GM21390 (cell line): ENCODE measurements around the gene CEND1.

ENCODE experiments used
- ATAC-seq: cut with Tn5 transposase; IDR thresholded peaks from one replicate; pipeline ENCODE4 v1.9.1; 2021; ENCODE audit not compliant: unreplicated experiment

The CEND1 gene

DNA sequence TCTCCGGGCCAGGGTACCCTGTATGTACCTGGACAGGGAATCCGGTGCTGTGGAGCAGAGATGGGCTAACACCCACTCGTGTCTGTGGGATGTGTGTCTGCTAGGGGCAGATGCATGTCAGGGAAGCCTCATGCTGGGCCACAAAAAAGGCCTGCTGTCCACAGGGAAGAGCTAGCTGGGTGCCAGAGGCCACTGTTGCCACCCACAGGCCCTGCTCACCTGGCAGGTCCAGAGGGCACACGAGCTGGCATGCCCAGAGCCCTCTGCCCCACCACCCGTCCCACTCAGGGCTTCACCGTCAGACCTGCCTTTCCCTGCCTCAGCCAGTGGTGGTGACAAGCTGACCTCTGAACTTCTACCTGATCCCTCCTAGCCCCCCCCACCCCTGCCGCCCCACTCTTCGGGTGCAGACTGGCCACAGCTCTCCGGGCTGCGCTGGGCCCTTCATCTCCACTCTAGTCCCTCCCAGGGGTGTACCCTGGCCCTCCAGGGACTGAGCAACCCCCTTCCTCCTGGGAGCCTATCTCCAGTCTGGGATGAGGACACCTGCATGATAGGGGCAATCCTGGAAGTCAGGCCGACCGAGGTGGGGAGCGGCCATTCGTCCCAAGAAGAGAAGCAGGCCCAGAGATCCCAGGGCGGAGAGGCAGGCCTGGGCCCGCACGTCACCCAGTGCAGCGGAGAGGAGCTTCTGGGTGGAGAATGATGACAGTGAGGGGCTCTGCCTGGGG, 6.8 kb upstream of the CEND1 start:
- ATAC-seq, result no peak

DNA sequence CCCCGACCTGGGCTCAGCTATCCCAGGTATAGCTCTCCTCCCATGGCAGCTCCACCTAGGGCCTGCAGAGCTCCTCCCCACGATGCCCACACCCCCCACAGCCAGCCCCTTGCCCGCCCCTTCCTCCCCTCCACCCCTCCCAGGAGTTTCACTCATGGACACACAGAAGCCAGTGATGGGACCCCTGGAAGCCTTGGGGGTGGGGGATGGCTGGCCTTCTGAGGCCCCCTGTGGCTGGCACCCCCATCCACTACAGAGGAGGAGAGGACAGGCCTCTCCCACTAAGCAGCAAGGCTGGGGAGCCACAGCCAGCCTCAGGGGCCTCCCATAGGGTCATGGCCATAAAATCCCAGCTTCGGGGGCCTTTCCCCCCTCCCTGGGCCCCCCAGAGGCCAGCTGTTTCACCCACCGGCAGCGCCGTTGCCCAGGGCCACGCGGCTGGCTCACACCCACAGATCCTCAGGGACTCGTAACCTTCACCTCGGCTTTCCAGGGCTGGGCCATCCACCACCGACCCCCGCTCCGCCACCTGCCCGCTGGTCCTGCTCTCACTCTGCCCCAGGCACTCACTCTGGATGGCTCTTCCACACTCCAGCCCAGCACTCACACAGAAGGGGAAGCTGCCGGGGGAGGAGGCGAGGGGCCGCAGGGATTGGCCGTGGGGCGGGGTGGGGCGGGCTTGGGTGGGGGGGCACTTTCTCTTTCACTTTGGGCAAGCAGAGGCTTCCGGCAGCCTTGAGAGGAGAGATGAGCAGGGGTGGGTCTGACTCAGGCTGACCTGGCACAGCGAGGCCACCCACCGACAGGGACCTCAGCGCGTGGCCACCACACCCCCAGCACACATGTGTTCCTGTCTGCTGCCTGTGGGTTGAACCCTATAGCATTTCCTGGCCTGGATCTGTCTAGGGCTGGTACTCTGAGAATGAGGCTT, 6.0 kb upstream of the CEND1 start:
- no peak for ATAC-seq

DNA sequence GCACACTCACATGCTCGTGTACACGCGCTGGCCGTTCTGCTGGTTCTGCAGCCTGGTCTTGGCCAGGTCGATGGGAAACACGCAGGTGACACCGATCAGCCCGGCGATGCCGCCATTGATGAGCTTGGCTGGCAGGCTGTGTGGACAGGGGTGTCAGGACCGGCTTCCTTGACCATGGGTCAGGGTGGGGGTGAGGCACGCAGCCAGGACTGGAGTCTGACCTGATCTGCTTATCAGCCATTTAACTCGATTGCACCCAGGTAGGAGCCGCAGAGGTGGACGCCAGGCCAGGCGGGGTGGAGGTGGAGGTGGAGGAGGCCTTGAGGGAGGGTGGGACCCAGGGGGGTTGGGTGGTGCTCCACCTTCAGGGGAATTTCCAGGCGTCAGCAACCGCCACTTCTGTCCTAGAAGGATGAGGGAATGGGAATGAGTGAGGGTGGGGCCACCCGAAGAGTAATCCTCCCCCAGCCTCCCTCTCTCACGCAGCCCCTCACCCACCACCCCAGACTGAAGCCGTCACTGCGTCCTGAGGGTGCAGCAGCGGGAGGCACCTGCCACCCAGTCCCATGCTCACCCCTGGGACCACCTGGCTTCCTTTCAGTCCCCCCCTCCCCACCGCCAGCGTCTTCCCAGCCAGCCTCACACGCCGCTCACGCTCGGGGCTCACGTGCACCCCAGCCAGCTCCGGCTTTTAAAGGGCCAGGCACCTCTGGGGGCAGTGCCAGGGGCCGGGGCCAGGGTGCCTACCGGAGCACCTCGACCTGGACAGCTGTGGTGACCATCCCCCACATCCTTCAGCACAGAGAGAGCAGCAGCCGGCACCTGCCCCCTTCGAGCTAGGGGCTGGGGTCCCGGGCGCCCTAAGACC, 5.1 kb upstream of the CEND1 start:
- no peak for ATAC-seq

DNA sequence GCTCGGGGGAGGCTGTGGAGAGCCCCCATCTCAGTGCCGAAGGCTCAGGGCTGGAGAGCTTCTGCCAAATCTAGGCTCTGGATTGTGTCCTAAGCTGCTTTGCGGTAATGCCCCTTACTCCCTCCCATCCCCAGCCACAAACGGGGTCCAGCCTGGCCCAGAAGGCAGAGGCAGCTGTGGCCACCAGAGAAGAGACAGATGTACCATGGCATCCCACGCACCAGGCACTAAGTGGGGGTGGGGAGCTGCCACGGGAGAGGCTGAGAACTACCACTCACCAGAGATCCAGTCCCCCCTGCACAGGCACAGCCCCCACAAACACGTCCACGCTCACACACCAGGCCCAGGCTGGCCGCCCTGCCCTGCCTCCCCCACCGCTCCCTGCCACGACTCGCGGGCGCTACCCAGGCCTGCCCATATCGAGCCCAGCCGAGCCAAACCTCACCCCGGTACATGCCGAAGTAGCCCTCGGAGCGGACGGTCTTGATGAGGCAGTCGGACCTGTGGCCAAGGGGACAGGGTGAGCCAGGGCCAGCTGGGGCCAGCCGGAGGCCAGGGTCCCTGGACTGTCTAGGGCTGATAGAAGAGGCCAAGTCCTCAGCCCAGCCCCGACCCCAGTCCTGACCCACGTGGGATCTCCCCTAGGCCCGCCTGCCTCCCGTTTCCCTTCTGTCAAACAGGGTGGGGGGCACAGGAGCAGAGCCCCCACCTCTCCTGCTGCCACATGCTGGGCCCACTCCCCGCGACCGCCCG, 4.3 kb upstream of the CEND1 start:
- ATAC-seq, result no peak

DNA sequence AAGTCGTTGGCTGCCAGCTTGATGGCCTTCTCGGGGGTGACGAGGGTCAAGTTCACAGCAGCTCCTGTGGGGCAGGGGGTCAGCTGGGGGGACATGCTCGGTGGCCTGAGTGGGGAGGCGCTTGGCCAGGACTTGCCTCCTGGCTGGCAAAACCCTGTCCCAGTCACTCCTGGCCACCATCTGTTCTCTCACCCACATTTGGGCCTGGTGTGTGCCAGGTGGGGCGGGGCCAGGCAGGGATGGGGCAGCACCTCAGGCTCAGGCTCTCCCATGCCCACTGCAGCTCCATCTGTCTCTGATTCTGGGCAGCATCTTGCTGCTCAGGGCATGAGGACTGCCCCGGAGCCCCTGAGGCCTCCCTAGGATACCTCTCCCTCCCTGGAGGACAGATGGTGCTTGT, 3.7 kb upstream of the CEND1 start:
- ATAC-seq, result no peak

DNA sequence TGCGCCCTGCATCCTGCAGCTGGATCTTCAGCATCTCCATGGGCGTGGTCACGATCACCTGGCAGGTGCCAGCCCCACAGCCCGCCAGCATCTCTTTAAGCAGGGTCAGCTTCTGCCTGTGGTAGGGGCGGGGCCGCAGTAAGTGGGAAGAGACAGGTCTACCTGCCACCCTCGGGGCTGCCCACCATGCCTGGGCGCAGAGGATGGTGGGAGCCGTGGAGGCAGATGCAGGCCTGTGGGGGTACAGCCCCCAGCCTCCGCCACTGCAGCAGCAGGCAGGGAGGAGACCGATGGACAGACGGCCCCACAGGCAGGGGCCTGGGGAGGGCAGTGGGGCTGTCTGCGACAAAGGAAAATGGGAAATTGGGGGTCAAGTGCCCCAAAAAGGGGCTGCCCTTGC, 3.0 kb upstream of the CEND1 start:
- ATAC-seq, result no peak

DNA sequence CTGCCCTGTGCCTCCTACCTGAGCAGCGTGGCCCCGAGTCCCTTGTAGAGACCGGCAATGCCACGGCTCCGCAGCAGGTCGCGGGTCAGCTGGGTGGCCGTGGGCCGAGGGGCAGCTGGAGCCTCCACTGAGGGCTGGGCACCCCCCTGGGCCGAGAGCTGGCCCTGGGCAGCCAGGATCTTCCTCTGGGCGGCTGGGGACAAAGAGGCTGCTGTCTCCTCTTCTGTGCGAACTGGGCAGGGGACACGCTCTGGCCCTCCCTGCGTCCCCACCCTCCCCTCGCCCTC, 2.6 kb upstream of the CEND1 start:
- ATAC-seq, result no peak

DNA sequence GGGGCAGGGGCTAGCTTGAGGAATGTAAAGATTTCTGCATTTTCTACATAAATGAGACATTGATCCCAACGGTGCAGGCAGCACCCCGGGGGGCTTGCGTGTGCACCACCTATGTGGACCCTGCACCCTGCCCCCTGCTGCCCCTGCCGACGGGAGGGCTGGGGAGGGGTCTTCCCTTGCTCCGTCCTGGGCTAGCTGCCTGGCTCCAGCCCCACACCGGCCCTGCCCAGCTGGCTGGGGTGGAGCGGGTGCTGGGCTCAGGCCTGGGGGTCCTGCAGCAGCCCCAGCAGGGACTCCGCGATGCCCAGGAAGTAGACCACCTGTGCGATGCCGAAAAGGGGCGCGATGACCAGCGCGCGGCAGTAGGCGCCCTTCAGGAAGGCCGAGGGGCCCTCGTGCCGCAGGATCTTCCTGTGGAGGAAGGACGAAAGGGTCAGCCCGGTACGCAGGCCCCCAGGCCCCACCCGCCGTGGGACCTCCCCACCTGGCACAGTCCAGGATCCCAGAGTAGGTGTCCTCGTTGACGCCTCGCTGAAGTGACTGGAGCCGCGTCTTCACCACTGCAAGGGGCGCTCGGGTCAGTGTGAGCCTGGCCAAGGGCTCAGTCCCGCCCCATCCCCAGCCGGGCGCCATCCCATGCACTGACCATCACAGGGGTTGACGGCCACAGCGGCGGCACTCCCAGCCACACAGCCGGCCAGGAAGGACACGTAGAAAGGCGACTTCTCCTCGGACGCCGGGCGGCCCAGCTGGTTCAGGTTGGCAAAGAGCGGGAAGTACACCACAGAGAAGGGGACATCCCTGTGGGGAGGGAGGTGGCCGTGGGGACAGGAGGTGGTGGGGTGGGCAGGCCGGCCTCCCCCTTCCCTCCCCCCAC, 2.0 kb upstream of the CEND1 start:
- no peak for ATAC-seq

DNA sequence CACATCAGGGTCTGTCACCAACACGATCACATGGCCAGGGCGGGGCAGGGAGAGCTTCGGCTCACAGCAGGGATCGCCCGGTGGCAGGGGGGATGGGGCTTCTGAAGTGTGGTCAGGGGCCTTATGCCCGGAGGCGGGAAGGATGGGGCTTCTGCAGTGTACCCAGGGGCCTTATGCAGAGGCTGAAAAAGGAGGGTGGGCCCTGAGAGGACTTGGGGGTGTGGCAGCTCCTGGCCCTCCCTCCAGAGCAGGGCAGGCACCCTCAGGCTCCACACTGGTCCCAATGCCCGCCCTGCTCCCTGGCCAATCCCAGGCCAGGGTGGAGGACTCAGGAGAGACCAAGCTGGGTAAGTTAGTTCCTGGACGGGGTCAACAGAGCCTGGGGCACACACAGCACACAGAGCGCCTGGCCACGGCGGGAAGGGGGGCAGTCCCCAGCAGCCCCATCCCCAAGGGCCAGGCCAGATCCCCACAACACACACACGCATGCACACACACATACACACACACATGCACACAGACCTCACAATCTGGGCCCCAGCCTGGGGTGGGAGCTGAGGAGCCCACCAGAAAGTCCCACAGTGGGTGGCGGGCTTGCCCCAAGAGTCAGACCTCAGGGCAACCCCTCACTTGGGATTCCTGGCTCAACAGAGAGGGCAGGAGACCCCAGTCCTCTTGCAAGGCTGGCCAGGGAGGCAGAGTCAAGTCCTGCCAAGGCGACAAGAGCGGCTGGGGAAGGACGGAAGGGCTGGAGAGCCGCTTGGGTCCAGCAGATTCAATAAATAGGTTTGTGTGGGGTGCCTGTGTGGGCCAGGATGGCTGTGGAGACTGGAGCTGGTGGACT, 1.1 kb upstream of the CEND1 start:
- no peak for ATAC-seq

DNA sequence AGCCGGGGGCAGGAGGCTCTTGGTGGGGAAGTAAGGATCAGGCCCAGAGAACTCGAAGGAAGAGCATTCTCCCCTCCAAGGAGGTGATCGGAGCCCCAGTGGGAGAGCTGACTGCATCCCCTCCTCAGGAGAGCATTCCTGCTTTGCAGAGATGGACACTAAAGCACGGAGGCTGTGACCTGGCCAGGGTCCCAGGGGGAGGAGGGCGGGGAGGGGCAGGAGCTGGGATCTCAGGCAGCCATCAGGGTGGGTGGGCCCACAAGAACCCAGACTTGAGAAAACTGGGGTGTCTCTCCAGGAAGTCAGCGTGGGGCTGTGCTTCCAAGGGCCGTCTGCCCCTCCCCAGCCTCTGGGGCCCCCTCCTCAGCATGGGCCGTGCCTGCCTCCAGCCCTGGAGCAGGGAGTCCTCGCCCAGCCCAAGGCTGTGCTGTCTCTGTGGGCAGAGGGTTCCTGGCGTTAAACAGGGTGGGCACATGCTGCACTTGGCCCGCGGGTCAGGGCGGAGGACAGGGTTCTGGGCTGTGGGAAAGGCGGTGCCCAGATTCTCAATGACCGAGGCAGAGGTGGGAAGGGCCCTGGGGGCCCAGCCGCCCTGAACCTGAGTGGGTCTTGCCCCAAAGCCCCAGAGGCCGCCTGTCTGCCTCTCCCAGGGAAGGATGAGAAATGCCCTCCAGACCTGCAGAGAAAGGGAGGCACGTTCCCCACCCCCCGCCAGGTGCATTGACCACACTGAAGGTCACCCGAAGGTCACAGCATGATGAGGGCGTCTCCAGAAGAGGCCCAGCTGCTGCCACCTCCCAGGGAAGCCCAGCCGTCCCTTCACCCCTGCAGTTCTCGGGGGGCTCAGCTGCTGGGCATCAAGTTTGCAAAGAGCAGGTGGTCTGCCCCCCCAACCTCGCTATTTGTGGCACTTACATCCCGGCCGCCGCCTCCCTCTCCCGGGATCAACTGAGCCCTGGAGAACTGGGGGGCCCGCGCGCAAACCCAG, 643 bp downstream of the CEND1 start:
- ATAC-seq, result no peak

DNA sequence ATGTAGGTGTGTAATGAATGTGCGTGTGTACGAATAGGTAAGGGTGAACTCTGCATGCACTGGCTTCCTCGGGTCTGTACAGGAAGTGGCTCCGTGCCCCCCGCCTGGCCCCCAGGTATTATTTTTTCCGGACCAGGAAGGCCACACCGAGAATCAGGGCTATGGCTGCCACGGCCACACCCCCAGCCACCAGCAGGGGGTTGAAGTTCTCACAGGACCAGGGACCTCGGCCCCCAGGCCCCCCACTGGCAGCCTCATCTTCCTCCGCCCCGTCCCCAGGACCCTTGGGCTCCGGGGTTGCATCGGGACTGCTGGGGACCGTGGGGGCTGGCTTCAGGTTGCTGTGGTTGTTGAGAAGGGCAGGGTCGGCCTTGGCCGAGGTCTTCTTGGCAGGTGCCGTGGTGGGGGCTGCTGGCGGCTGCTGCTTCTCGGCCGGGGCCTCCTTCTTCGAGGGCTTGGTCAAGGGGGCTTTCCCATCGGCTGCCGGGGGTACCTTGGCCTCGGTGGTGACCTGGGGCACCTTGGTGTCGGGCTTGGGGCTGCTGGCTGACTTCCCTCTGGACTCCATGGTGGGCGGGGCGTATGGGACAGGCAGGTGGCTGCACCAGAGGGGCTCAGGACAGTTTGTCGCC, 1.8 kb downstream of the CEND1 start:
- ATAC-seq, result no peak

DNA sequence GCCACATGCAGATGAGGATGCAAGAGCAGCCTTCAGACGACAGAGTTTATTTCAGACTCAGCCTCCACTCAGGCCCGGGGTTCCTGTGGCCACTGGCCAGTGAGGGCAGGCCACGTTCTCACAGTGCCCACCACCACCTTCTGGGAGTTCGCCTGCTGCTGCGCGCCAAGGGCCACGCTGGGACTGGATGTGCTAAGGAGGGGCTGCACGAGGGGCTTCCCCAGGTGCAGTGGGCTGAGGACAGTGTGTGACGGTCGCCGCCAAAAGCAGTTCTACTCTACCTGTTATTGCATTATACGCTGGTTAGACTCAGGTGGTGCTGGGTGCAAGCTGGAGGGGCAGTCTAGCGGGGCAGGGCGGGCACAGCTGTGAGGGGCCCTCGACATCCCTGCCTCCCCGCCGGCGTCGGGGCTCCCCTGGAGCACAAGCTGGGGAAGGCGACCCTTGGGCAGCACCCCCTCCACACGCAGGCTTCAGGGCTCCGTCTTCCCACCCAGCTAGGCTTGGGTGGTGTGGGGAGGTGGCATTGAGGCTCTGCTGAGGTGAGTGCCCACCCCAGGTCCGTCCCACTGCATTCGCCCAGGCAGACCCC, 2.7 kb downstream of the CEND1 start:
- ATAC-seq, result no peak

DNA sequence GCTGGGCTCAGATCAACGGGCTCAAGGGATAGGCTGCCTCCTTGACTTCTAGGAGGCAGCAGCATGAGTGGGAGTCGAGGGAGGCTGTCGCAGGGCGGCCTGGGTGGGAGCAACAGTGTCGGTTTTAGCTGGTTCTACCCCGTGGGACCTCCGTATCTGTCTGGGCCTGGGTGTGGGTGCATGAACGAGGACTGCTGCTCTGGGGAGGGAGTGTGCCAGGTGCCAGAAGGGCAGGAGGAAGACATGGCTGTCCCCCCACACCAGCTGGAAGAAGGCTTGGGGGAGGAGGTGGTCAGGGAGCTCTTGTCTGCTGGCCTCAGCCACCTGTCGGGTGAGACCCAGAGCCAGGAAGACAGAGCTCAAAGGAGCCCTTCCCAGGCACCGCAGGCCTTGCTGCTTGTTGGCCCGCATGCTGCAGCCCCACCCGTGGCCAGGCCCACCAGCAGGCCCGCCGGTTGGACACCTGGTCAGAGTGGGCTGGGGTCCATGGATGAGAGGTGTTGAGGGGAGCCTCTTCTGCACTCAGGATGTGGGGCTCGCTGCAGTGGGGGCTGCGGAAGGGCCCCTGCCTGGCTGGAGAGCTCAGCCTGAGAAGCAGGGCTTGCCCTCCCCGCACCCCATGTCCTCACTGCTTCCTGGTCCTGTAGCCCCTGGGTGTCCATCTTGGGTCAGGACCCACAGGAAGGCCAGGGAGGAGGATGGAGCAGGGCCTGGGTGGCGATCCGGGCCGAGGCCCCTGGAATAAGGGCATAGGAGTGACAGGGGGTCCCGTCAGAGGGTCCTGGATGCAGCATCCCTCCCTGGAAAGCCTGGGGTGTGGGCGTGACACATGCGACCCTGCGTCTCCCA, 3.4 kb downstream of the CEND1 start:
- ATAC-seq, result no peak

DNA sequence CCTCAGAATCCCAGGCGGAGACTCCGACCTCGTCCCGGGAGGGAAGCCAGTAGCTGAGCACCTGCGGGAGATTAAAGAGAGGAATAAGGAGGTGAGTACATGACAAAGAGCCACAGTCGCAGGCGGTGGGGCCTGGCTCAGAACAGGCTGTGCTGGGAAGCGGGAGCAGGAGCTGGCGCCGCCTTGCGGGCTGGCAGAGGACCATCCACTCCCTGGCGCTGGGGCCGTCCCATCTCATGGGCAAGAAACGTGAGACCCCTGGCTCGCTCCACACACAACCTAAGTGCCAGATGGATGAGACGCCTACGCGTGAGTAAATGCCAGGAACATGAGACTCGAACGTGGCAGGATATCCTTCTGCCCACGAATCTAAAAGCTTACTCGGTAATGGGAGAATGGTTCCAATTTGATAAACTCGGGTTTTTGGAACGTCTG, 6.3 kb downstream of the CEND1 start:
- ATAC-seq, result no peak

DNA sequence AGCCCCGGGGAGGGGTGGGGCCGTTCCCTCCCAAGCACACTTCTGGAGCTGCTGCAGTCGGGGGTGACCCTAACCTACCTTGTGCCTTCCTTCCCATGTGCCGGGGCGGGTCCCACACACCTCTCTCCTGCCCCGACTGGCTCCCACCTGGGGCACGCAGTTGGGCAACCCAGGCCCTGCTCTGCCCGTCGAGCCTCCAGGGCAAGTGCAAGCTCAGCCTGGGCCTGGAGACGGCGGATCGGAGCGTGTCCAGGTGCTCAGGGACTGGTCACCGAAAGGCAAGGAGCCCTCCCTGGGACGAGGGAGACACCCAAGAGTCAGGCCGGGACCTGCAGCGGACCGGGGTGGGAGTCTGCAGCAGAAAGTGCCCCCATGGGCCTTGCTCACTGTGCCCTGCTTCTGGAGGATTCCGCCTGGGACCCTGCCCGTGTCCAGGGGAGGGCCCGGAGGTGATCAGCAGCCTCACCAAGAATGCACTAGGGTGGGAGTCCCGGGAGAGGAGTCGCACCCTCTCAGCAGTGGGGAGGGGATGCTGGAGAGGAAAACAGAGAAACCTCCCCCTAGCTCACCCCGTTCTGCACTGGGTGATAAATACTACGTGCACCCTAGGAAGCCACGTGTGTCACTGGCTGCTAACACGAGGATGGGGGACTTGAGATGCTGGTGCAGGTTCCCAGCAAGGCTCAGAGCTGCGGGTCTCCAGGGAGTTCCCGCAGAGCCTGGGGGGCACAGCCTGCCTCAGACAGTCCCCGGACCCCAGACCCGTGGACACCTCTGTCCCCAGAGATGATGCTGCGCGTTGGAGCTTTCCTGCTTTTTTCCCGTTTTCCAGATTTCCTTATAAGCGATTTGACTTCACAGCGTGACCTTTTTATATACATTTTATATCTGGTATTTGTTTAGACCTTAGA, 7.4 kb downstream of the CEND1 start:
- no peak for ATAC-seq
